HepG2 (cell line): ENCODE results near the gene ITPR1. TPM values are rescaled to one million over a fixed set of nuclear protein-coding genes. Genes with fewer than 3 reads are reported as not detected.

Experiments
- ARID4A ChIP-seq: sonication (generic); formaldehyde crosslinking; IDR thresholded peaks from 2 replicates; pipeline ENCODE4 v1.5.0; 2020; ENCODE audit warnings: mild to moderate bottlenecking, missing genetic modification reagents, borderline replicate concordance
- CAMTA2 ChIP-seq: sonication (generic); formaldehyde crosslinking; IDR thresholded peaks from 2 replicates; pipeline ENCODE4 v1.4.0; 2020; ENCODE audit warnings: mild to moderate bottlenecking, missing genetic modification reagents, borderline replicate concordance
- DRAP1 ChIP-seq: IDR thresholded peaks from 2 replicates; pipeline ENCODE4 v1.6.1; 2016; ENCODE audit warnings: missing genetic modification reagents, missing compliant biosample characterization
- NFRKB ChIP-seq: fragments of 450-650 bp; IDR thresholded peaks from 2 replicates; pipeline ENCODE4 v1.6.1; 2017
- SNAPC4 ChIP-seq: sonication (generic); formaldehyde crosslinking; IDR thresholded peaks from 2 replicates; pipeline ENCODE4 v1.4.0; 2020; ENCODE audit warnings: mild to moderate bottlenecking, missing genetic modification reagents
- SP2 ChIP-seq: sonication (generic); formaldehyde crosslinking; IDR thresholded peaks from 2 replicates; pipeline ENCODE4 v1.5.1; 2020; ENCODE audit warnings: mild to moderate bottlenecking, missing genetic modification reagents
- TAF15 ChIP-seq: fragments of 200-400 bp; formaldehyde crosslinking; IDR thresholded peaks from one replicate; pipeline ENCODE4 v1.6.1; 2018; ENCODE audit warnings: mild to moderate bottlenecking, low read depth, low read length; ENCODE audit not compliant: poor library complexity, severe bottlenecking
- THYN1 ChIP-seq: sonication (generic); formaldehyde crosslinking; IDR thresholded peaks from 2 replicates; pipeline ENCODE4 v1.8.1; 2023; ENCODE audit warnings: low read depth, mild to moderate bottlenecking, moderate library complexity, missing genetic modification reagents, borderline replicate concordance
- ZNF136 ChIP-seq: sonication (generic); formaldehyde crosslinking; IDR thresholded peaks from 2 replicates; pipeline ENCODE4 v1.8.1; 2022; ENCODE audit warnings: low read depth, mild to moderate bottlenecking, moderate library complexity, missing genetic modification reagents
- ZNF350 ChIP-seq: sonication (generic); formaldehyde crosslinking; IDR thresholded peaks from 2 replicates; pipeline ENCODE4 v1.4.0; 2020; ENCODE audit warnings: mild to moderate bottlenecking, low read depth, missing genetic modification reagents, borderline replicate concordance
- ZNF564 ChIP-seq: sonication (generic); formaldehyde crosslinking; IDR thresholded peaks from 2 replicates; pipeline ENCODE4 v1.8.1; 2023; ENCODE audit warnings: mild to moderate bottlenecking, missing genetic modification reagents
- ZNF572 ChIP-seq: sonication (generic); formaldehyde crosslinking; IDR thresholded peaks from 2 replicates; pipeline ENCODE4 v1.5.1; 2020; ENCODE audit warnings: mild to moderate bottlenecking, missing genetic modification reagents
- polyA plus RNA-seq, 8 experiments: library from polyadenylated mRNA; depleted of rRNA in 3 of 8; stranded (reverse) in 7 of 8; unstranded in 1 of 8; fragments of >200 nt; fragmentation: Illumina TruSeq in 4 of 8; extraction: Trizol in 4 of 8; gene quantifications; 2 replicates each; pipeline versions ENCODE4 v1.2.1 to v1.2.3, GENCODE V29; 2011 to 2016; ENCODE audit warnings: low read depth in 4 of 8, missing spikeins in 1 of 8, mixed read lengths in 1 of 8; ENCODE audit not compliant: insufficient read depth in 1 of 8
- total RNA-seq, 5 experiments: library from RNA; depleted of rRNA; stranded (reverse); fragments of >200 nt; fragmentation: Illumina TruSeq; extraction: Trizol; gene quantifications; 2 replicates each; pipeline ENCODE4 v1.2.3, GENCODE V29; 2016; ENCODE audit warnings: low read depth in 1 of 5
- TF ChIP-seq, protein P1 (sequence below): IDR thresholded peaks from 2 replicates; pipeline ENCODE4 v1.6.1; 2016; ENCODE audit warnings: missing compliant biosample characterization, missing genetic modification reagents, borderline replicate concordance
- TF ChIP-seq, protein P2 (sequence below): sonication (generic); formaldehyde crosslinking; IDR thresholded peaks from 2 replicates; pipeline ENCODE4 v1.4.0; 2020; ENCODE audit warnings: missing genetic modification reagents
- TF ChIP-seq, protein P3 (sequence below): sonication (generic); formaldehyde crosslinking; IDR thresholded peaks from 2 replicates; pipeline ENCODE4 v1.4.0; 2020; ENCODE audit warnings: mild to moderate bottlenecking, missing genetic modification reagents

Gene ITPR1
- total and polyA plus RNA-seq, 2 of the 13 experiments (the other 11 are each of a cell fraction or from before 2014, with no cell fraction given) = 10.0 to 11.4 TPM

GRCh38 chr3:4724051-4724629 is 231.0 kb downstream of the ITPR1 start (continued):
- no peak for TF ChIP-seq SNAPC4
- TF ChIP-seq, protein P1, sequence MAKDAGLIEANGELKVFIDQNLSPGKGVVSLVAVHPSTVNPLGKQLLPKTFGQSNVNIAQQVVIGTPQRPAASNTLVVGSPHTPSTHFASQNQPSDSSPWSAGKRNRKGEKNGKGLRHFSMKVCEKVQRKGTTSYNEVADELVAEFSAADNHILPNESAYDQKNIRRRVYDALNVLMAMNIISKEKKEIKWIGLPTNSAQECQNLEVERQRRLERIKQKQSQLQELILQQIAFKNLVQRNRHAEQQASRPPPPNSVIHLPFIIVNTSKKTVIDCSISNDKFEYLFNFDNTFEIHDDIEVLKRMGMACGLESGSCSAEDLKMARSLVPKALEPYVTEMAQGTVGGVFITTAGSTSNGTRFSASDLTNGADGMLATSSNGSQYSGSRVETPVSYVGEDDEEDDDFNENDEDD (CRISPR knock-in tag) = no peak
- TF ChIP-seq TAF15 = no peak
- TF ChIP-seq, protein P2, sequence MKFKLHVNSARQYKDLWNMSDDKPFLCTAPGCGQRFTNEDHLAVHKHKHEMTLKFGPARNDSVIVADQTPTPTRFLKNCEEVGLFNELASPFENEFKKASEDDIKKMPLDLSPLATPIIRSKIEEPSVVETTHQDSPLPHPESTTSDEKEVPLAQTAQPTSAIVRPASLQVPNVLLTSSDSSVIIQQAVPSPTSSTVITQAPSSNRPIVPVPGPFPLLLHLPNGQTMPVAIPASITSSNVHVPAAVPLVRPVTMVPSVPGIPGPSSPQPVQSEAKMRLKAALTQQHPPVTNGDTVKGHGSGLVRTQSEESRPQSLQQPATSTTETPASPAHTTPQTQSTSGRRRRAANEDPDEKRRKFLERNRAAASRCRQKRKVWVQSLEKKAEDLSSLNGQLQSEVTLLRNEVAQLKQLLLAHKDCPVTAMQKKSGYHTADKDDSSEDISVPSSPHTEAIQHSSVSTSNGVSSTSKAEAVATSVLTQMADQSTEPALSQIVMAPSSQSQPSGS = no peak
- TF ChIP-seq SP2 (CRISPR knock-in tag) = no peak
- TF ChIP-seq DRAP1 (CRISPR knock-in tag) = no peak
- TF ChIP-seq ZNF572 (CRISPR knock-in tag) = no peak
- no peak; the same call in 1 of the 2 replicates for TF ChIP-seq ARID4A
- TF ChIP-seq, protein P3, sequence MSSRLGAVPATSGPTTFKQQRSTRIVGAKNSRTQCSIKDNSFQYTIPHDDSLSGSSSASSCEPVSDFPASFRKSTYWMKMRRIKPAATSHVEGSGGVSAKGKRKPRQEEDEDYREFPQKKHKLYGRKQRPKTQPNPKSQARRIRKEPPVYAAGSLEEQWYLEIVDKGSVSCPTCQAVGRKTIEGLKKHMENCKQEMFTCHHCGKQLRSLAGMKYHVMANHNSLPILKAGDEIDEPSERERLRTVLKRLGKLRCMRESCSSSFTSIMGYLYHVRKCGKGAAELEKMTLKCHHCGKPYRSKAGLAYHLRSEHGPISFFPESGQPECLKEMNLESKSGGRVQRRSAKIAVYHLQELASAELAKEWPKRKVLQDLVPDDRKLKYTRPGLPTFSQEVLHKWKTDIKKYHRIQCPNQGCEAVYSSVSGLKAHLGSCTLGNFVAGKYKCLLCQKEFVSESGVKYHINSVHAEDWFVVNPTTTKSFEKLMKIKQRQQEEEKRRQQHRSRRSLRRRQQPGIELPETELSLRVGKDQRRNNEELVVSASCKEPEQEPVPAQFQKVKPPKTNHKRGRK (CRISPR knock-in tag) = no peak
- TF ChIP-seq ZNF564 = no peak
- TF ChIP-seq ZNF136 (CRISPR knock-in tag) = no peak
- TF ChIP-seq NFRKB = no peak
- TF ChIP-seq CAMTA2 (CRISPR knock-in tag) = no peak
- TF ChIP-seq ZNF350 (CRISPR knock-in tag) = no peak
- TF ChIP-seq THYN1 (CRISPR knock-in tag) = no peak
